Caco-2 (cell line): ENCODE results near the gene ARMH1. TPM values are rescaled to one million over a fixed set of nuclear protein-coding genes. Genes with fewer than 3 reads are reported as not detected.

Source experiments
- BruUV-seq: library from RNA; stranded (reverse); fragments of 400-500 nt; replicated peaks from 2 replicates; lab custom pipeline; 2021; lab: Mats Ljungman, UMichigan
- CTCF ChIA-PET: fragments of 300-600 bp; sonication (Branson Sonifier 250); formaldehyde crosslinking; loops from one replicate; lab custom pipeline; 2022; ENCODE audit warnings: antibody characterized with exemption; lab: Charles Lee
- POLR2A ChIA-PET: fragments of 300-600 bp; sonication (Branson Sonifier 250); formaldehyde crosslinking; loops from one replicate; lab custom pipeline; 2022; ENCODE audit warnings: antibody characterized with exemption; lab: Charles Lee
- DNase-seq, 2 experiments: peaks; one replicate each; pipeline versions ENCODE4 v3.0.0 to v3.0.0-alpha.2; 2020 to 2022
- H3K27me3 ChIP-seq: replicated peaks from 2 replicates; pipeline ENCODE4 v1.6.0; 2011; ENCODE audit warnings: low read length; ENCODE audit not compliant: control insufficient read depth, insufficient read depth
- H3K36me3 ChIP-seq: 2 replicates; pipeline ENCODE4 v1.5.1; 2011; ENCODE audit warnings: low read length; ENCODE audit not compliant: control insufficient read depth, insufficient read depth
- H3K4me1 ChIP-seq: fragments of 250-450 bp; sonication (Bioruptor Pico); 2 replicates; pipeline ENCODE4 v1.5.1; 2020; ENCODE audit warnings: mild to moderate bottlenecking
- H3K4me3 ChIP-seq: 2 replicates; pipeline ENCODE4 v1.5.1; 2011; ENCODE audit warnings: low read depth, mild to moderate bottlenecking, control low read depth, low read length
- H3K9me3 ChIP-seq: fragments of 250-450 bp; sonication (Bioruptor Pico); 2 replicates; pipeline ENCODE4 v1.5.1; 2020; ENCODE audit warnings: mild to moderate bottlenecking, moderate library complexity
- H3K27ac Mint-ChIP-seq: one replicate; pipeline ENCODE4 v1.8.0; 2022; ENCODE audit warnings: mixed read lengths; ENCODE audit not compliant: unreplicated experiment
- H3K27me3 Mint-ChIP-seq: one replicate; pipeline ENCODE4 v1.8.0; 2022; ENCODE audit warnings: mixed read lengths; ENCODE audit not compliant: insufficient read depth, unreplicated experiment
- H3K36me3 Mint-ChIP-seq: one replicate; pipeline ENCODE4 v1.8.0; 2022; ENCODE audit warnings: mild to moderate bottlenecking, mixed read lengths; ENCODE audit not compliant: insufficient read depth, unreplicated experiment
- H3K4me1 Mint-ChIP-seq: one replicate; pipeline ENCODE4 v1.8.0; 2022; ENCODE audit warnings: low read depth, mixed read lengths; ENCODE audit not compliant: unreplicated experiment
- H3K4me3 Mint-ChIP-seq: one replicate; pipeline ENCODE4 v1.8.0; 2022; ENCODE audit warnings: mild to moderate bottlenecking, moderate library complexity, mixed read lengths; ENCODE audit not compliant: unreplicated experiment
- H3K9me3 Mint-ChIP-seq: one replicate; pipeline ENCODE4 v1.8.0; 2022; ENCODE audit warnings: mixed read lengths; ENCODE audit not compliant: unreplicated experiment
- CTCF ChIP-seq, 2 experiments: fragments of 200-600 bp in 1 of 2; IDR thresholded peaks; 1 replicate in 1 of 2; 2 replicates in 1 of 2; pipeline versions ENCODE4 v1.5.1 to v1.8.0; 2011 to 2022; ENCODE audit warnings: antibody characterized with exemption in 1 of 2, control low read depth in 1 of 2, inconsistent platforms in 1 of 2, low read depth in 1 of 2, low read length in 1 of 2, mild to moderate bottlenecking in 1 of 2, moderate library complexity in 1 of 2; ENCODE audit not compliant: insufficient read depth in 1 of 2, severe bottlenecking in 1 of 2, unreplicated experiment in 1 of 2
- intact Hi-C: fragments of 100-400 bp; cut with micrococcal nuclease; formaldehyde crosslinking; loops from one replicate; pipeline ENCODE4 v1.10.0; 2022; ENCODE audit not compliant: unreplicated experiment
- total RNA-seq: library from RNA; stranded (reverse); gene quantifications from 2 replicates; pipeline ENCODE4 v1.2.3, GENCODE V29; 2022

The ARMH1 gene
- total RNA-seq, 1 experiment from 2014 or later: not detected

GRCh38 chr1:44693900-44694299 is 19.4 kb downstream of the ARMH1 start:
- Mint-ChIP-seq H3K4me1 (no peaks in the 10 kb centered on the region), H3K4me3 (no peak overlapping the region), H3K27ac (no peak overlapping the region), H3K36me3 (peaks cover 4% of the 10 kb centered on the region), H3K27me3 (peaks cover 4% of the 10 kb centered on the region), H3K9me3 (no peaks in the 10 kb centered on the region)
- Histone ChIP-seq H3K27me3 (no peaks in the 10 kb centered on the region), H3K4me1 (no peaks in the 10 kb centered on the region), H3K36me3 (no peaks in the 10 kb centered on the region), H3K9me3 (no peaks in the 10 kb centered on the region), H3K4me3 (no peak overlapping the region)
- DNase-seq: no peak
- BruUV-seq: no TSS peak
- ChIA-PET POLR2A (no interaction called here), CTCF (no interaction called here)
- intact Hi-C loops: no loop called here
- TF ChIP-seq CTCF (IDR thresholded peaks at IDR 0.05; ENCODE audit: insufficient read depth in 1 of 2, low read depth in 1 of 2, low read length in 1 of 2, severe bottlenecking in 1 of 2, unreplicated experiment in 1 of 2): no peak

DNA sequence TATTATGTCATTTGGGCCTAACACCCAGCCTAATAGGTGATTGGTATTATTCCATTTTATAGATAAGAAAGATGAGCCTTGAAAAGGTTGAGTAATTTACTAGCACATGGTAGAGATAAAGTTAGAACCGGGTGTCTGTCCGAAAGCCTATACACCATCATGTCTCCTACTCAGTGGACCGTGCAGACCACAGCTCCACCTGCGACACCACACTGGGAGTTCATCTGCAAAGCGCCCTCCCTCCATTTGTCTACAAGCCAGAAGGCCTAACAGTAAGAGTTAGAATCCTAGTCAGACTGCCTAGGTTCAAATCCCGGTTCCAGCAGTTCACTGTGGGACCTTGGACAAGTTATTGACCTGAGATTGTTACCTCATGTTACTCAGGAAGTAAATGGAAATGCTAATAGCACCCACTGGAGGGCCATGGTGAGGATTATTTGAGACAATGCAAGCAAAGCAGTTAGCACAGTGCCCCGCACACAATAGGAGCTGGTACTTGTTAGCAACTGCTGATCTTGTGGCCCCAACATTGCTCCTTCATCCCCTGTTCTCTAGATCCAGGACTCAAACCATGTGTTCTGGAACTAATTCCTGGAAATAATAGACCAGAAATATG is 20.5 kb downstream of the ARMH1 start:
- no peak overlapping the region for H3K27ac Mint-ChIP-seq
- CTCF ChIA-PET: no interaction called here

GRCh38 chr1:44695671-44696070 is 21.2 kb downstream of the ARMH1 start:
- Mint-ChIP-seq H3K4me3 (no peak overlapping the region), H3K27me3 (peaks cover 4% of the 10 kb centered on the region), H3K4me1 (no peaks in the 10 kb centered on the region), H3K27ac (no peak overlapping the region), H3K9me3 (no peaks in the 10 kb centered on the region), H3K36me3 (peaks cover 4% of the 10 kb centered on the region)
- BruUV-seq: no TSS peak
- ChIA-PET POLR2A (no interaction called here), CTCF (no interaction called here)
- Histone ChIP-seq H3K4me1 (peaks cover 1% of the 10 kb centered on the region), H3K27me3 (no peaks in the 10 kb centered on the region), H3K36me3 (no peaks in the 10 kb centered on the region), H3K4me3 (no peak overlapping the region), H3K9me3 (no peaks in the 10 kb centered on the region)
- intact Hi-C loops: no loop called here
- no peak for DNase-seq
- no peak for TF ChIP-seq CTCF (IDR thresholded peaks at IDR 0.05; ENCODE audit: insufficient read depth in 1 of 2, low read depth in 1 of 2, low read length in 1 of 2, severe bottlenecking in 1 of 2, unreplicated experiment in 1 of 2)

More for the DNA sequence above, 20.5 kb downstream of the ARMH1 start:
- no peak for DNase-seq
- Mint-ChIP-seq H3K4me1 (no peaks in the 10 kb centered on the region), H3K4me3 (no peak overlapping the region), H3K27me3 (peaks cover 4% of the 10 kb centered on the region), H3K36me3 (peaks cover 4% of the 10 kb centered on the region), H3K9me3 (no peaks in the 10 kb centered on the region)
- intact Hi-C loops: no loop called here
- H3K4me1 ChIP-seq: no peaks in the 10 kb centered on the region
- BruUV-seq: no TSS peak
- no peaks in the 10 kb centered on the region for H3K36me3 ChIP-seq
- H3K9me3 ChIP-seq: no peaks in the 10 kb centered on the region
- POLR2A ChIA-PET: no interaction called here
- no peak overlapping the region for H3K4me3 ChIP-seq
- TF ChIP-seq CTCF (IDR thresholded peaks at IDR 0.05; ENCODE audit: insufficient read depth in 1 of 2, low read depth in 1 of 2, low read length in 1 of 2, severe bottlenecking in 1 of 2, unreplicated experiment in 1 of 2): no peak
- H3K27me3 ChIP-seq: no peaks in the 10 kb centered on the region
